Right lobe of liver (tissue), 4 donors: ENCODE measurements around the gene PRKAR1A.

Experiments
- CTCF ChIP-seq, 4 donors: fragments of 200-600 bp in 3 of 4; fragments of 450-650 bp in 1 of 4; IDR thresholded peaks; one replicate each; pipeline versions ENCODE4 v1.5.1 to v1.8.0; 2016 to 2022; ENCODE audit warnings: antibody characterized with exemption in 4 of 4, mild to moderate bottlenecking in 2 of 4
- POLR2A ChIP-seq: fragments of 450-650 bp; IDR thresholded peaks from one replicate; pipeline ENCODE4 v1.6.1; 2017; ENCODE audit warnings: antibody characterized with exemption, mild to moderate bottlenecking
- donor health status: DM: no; HTN: no; CAD: no.
- donor health status: DM: no; HTN: no; CAD: no.
- donor health status: DM: no; HTN: yes; CAD: no.

- no peak for TF ChIP-seq CTCF (IDR thresholded peaks at IDR 0.05)
- TF ChIP-seq POLR2A: no peak
Observed at GRCh38 chr17:68507576-68507975, 4.7 kb upstream of the PRKAR1A start.
